DND-41 (cell line): ENCODE measurements around the gene IFNB1.

Experiments
- ATAC-seq: fragments of 200-7000 bp; cut with Tn5 transposase; 3 replicates; pipeline ENCODE4 v1.9.1; 2021; ENCODE audit warnings: low read depth; ENCODE audit not compliant: insufficient read depth
- DNase-seq: peaks from one replicate; pipeline ENCODE4 v3.0.0-alpha.2; 2020
- H2AFZ ChIP-seq: 2 replicates; pipeline ENCODE4 v1.6.0; 2012; ENCODE audit warnings: low read depth, low read length
- H3K27ac ChIP-seq: 2 replicates; pipeline ENCODE4 v1.5.1; 2012; ENCODE audit warnings: low read length, inconsistent platforms
- H3K27me3 ChIP-seq: fragments of 200-600 bp; sonication (generic); 2 replicates; pipeline ENCODE4 v1.6.0; 2012; ENCODE audit warnings: low read length, mild to moderate bottlenecking, inconsistent platforms; ENCODE audit not compliant: insufficient read depth, poor library complexity
- H3K36me3 ChIP-seq: 2 replicates; pipeline ENCODE4 v1.5.1; 2012; ENCODE audit warnings: low read length, inconsistent platforms; ENCODE audit not compliant: insufficient read depth
- H3K4me1 ChIP-seq: 2 replicates; pipeline ENCODE4 v1.5.1; 2012; ENCODE audit warnings: mild to moderate bottlenecking, low read length; ENCODE audit not compliant: insufficient read depth
- H3K4me2 ChIP-seq: 2 replicates; pipeline ENCODE4 v1.6.0; 2012; ENCODE audit warnings: mild to moderate bottlenecking, moderate library complexity, low read length, inconsistent platforms; ENCODE audit not compliant: insufficient read depth
- H3K4me3 ChIP-seq, 2 experiments: fragments of 200-600 bp in 1 of 2; shearing (Covaris generic) in 1 of 2; 2 replicates each; pipeline ENCODE4 v1.5.1; 2012 to 2016; ENCODE audit warnings: inconsistent platforms in 2 of 2, low read length in 2 of 2, mild to moderate bottlenecking in 2 of 2, low read depth in 1 of 2, moderate library complexity in 1 of 2
- H3K79me2 ChIP-seq: 2 replicates; pipeline ENCODE4 v1.6.0; 2012; ENCODE audit warnings: low read length, inconsistent platforms; ENCODE audit not compliant: insufficient read depth
- H3K9ac ChIP-seq: 2 replicates; pipeline ENCODE4 v1.6.0; 2012; ENCODE audit warnings: low read depth, mild to moderate bottlenecking, inconsistent platforms, low read length, moderate library complexity
- H3K9me3 ChIP-seq: 2 replicates; pipeline ENCODE4 v1.5.1; 2012; ENCODE audit warnings: low read length, moderate library complexity, mild to moderate bottlenecking, inconsistent platforms; ENCODE audit not compliant: insufficient read depth, severe bottlenecking
- H4K20me1 ChIP-seq: 2 replicates; pipeline ENCODE4 v1.6.0; 2012; ENCODE audit warnings: low read length; ENCODE audit not compliant: insufficient read depth
- EZH2 ChIP-seq: IDR thresholded peaks from 3 replicates; pipeline ENCODE4 v1.6.1; 2012; ENCODE audit warnings: borderline replicate concordance, low read depth, mild to moderate bottlenecking, moderate library complexity, low read length, inconsistent platforms; ENCODE audit not compliant: severe bottlenecking
- TF ChIP-seq, protein P1 (sequence below): IDR thresholded peaks from 2 replicates; pipeline ENCODE4 v1.5.1; 2012; ENCODE audit warnings: borderline replicate concordance, low read length, moderate library complexity, mild to moderate bottlenecking; ENCODE audit not compliant: poor library complexity, severe bottlenecking; ENCODE audit errors: extremely low read depth

IFNB1 gene

DNA sequence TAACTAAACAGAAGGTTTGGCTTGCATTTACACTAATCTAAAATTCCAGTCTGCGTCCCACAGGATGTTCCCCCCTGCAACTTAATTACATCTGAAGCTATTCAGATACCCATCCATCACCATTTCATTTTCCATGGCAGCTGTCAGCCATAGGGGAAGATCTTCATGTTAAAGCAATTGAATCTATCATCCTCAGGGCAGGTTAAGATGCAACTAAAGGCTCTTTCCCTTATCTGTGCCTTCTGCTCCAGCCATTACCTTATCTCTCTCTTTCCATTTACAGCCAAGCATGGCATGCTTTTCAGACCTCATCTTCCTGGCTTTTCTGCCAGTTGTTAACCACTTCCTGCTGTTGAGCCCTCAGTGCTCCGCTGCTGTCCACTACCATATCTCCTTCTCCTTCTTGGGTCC, 30.5 kb downstream of the IFNB1 start:
- Histone ChIP-seq H3K4me2 (no peak overlapping the region), H3K79me2 (no peaks in the 10 kb centered on the region), H3K36me3 (no peaks in the 10 kb centered on the region), H3K4me1 (no peaks in the 10 kb centered on the region; the same call in 1 of the 2 replicates), H3K27ac (no peak overlapping the region), H3K4me3 (no peak overlapping the region), H3K27me3 (no peaks in the 10 kb centered on the region), H3K9ac (no peak overlapping the region), H4K20me1 (no peaks in the 10 kb centered on the region), H2AFZ (no peak overlapping the region), H3K9me3 (no peaks in the 10 kb centered on the region)
- ATAC-seq: no peak
- DNase-seq: no peak
- TF ChIP-seq EZH2: no peak
- TF ChIP-seq, protein P1, sequence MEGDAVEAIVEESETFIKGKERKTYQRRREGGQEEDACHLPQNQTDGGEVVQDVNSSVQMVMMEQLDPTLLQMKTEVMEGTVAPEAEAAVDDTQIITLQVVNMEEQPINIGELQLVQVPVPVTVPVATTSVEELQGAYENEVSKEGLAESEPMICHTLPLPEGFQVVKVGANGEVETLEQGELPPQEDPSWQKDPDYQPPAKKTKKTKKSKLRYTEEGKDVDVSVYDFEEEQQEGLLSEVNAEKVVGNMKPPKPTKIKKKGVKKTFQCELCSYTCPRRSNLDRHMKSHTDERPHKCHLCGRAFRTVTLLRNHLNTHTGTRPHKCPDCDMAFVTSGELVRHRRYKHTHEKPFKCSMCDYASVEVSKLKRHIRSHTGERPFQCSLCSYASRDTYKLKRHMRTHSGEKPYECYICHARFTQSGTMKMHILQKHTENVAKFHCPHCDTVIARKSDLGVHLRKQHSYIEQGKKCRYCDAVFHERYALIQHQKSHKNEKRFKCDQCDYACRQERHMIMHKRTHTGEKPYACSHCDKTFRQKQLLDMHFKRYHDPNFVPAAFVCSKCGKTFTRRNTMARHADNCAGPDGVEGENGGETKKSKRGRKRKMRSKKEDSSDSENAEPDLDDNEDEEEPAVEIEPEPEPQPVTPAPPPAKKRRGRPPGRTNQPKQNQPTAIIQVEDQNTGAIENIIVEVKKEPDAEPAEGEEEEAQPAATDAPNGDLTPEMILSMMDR: no peak

DNA sequence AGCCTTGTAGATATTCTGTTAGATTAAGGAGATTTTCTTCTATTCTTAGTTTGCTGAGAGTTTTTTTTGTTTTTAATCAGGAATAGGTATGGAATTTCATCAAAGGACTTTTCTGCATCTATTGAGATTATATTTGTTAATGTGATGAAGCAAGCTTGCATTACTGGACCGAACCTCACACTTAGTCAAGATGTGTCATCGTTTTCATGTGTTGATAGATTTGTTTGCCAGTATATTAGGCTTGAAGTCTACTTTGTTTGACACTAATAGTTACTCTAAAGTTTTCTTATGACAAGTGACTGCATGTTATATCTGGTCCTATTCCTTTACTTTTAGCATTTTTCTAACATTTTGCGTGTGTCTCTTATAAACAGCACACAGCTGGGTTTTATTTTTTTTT, 33.9 kb downstream of the IFNB1 start:
- H3K36me3 ChIP-seq: no peaks in the 10 kb centered on the region
- H3K9me3 ChIP-seq: no peaks in the 10 kb centered on the region
- no peaks in the 10 kb centered on the region for H3K27me3 ChIP-seq
- H4K20me1 ChIP-seq: no peaks in the 10 kb centered on the region
- TF ChIP-seq EZH2: no peak
- TF ChIP-seq, protein P1: no peak
- no peak overlapping the region for H2AFZ ChIP-seq
- no peak overlapping the region for H3K9ac ChIP-seq
- H3K27ac ChIP-seq: no peak overlapping the region
- H3K4me3 ChIP-seq: no peak overlapping the region
- H3K79me2 ChIP-seq: no peaks in the 10 kb centered on the region
- ATAC-seq (no peak), DNase-seq (no peak)
- no peak overlapping the region for H3K4me2 ChIP-seq
- peaks cover 15% of the 10 kb centered on the region for H3K4me1 ChIP-seq

DNA sequence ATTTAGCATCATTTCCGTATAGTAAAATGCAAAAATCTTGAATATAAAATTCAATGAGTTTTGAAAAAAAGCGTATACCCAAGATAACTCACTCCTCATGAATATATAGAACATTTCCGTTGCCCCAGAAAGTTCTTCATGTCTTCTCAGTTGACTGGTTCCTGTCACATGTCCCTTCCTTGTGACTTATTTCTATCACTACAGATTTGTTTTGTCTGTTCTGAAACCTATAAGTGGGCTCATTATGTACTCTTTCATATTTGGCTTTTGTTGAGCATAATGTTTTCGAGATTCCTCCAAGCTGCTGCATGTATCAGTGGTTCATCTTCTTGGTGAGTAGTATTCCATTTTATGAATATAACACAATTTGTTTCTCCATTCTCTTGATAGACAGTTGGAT, 35.3 kb downstream of the IFNB1 start:
- peaks cover 20% of the 10 kb centered on the region for H3K4me1 ChIP-seq
- no peaks in the 10 kb centered on the region for H3K27me3 ChIP-seq
- H3K9ac ChIP-seq: no peak overlapping the region
- no peak for ATAC-seq
- no peak overlapping the region for H2AFZ ChIP-seq
- no peak overlapping the region for H3K27ac ChIP-seq
- no peaks in the 10 kb centered on the region for H3K79me2 ChIP-seq
- no peak for TF ChIP-seq EZH2
- TF ChIP-seq, protein P1: no peak
- no peak overlapping the region for H3K4me2 ChIP-seq
- H3K36me3 ChIP-seq: no peaks in the 10 kb centered on the region
- H3K9me3 ChIP-seq: no peaks in the 10 kb centered on the region
- H4K20me1 ChIP-seq: no peaks in the 10 kb centered on the region
- H3K4me3 ChIP-seq: no peak overlapping the region
- no peak for DNase-seq

DNA sequence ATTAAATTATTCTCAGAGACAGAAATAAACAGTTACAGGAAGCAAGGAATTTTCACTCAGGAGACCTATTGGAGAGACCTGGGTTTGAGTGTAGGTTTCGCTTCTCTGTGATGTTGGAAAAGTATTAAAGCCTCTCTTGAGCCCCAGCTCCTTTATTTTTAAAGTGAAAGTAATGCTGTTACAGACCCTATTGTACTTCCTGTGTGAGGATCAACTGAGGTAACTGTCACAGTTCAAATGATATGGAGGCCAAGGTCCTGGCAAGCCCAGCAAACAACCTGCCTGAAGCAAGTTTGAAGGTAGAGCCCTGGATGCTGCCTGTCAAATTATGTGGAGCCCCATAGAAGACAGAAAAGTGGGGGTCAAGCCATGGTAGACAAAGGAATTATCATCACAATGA, 38.4 kb downstream of the IFNB1 start:
- Histone ChIP-seq H3K36me3 (no peaks in the 10 kb centered on the region), H3K9ac (peak overlapping the region; percentile 15; the same call in 1 of the 2 replicates), H3K9me3 (no peaks in the 10 kb centered on the region), H2AFZ (peak overlapping the region; percentile 83), H3K4me2 (peak overlapping the region; percentile 45), H3K27ac (peak overlapping the region; percentile 71), H3K4me3 (no peak overlapping the region), H3K4me1 (peaks cover 22% of the 10 kb centered on the region), H4K20me1 (no peaks in the 10 kb centered on the region), H3K27me3 (no peaks in the 10 kb centered on the region), H3K79me2 (no peaks in the 10 kb centered on the region)
- DNase-seq (peak; percentile 33), ATAC-seq (peak; percentile 92)
- TF ChIP-seq, protein P1: no peak
- TF ChIP-seq EZH2: no peak
